ENCODE data around the gene MCCC1.

- TF ChIP-seq CTCF (IDR thresholded peaks at IDR 0.05; ENCODE audit: poor library complexity) = no peak
- no peak for TF ChIP-seq EZH2 (IDR thresholded peaks at IDR 0.05; ENCODE audit: borderline replicate concordance)
These were observed 42.9 kb upstream of the MCCC1 start for GRCh38 chr3:183142199-183142598.

All from hepatocyte (in vitro differentiated cells).